Mesothelial cell of epicardium (in vitro differentiated cells): Measurements from ENCODE around the gene CCL17. TPM values are rescaled to one million over a fixed set of nuclear protein-coding genes. Genes with fewer than 3 reads are reported as not detected.

ENCODE experiments used
- DNase-seq, 2 experiments: peaks; one replicate each; pipeline ENCODE4 v3.0.0; 2021; ENCODE audit warnings: low spot score in 2 of 2; ENCODE audit not compliant: unreplicated experiment in 2 of 2
- H3K27ac Mint-ChIP-seq: 2 replicates; pipeline ENCODE4 v1.8.0; 2021; ENCODE audit warnings: mixed read lengths
- H3K27me3 Mint-ChIP-seq: 2 replicates; pipeline ENCODE4 v1.8.0; 2021; ENCODE audit warnings: low read depth, mixed read lengths
- H3K36me3 Mint-ChIP-seq: 2 replicates; pipeline ENCODE4 v1.8.0; 2021; ENCODE audit warnings: mixed read lengths
- H3K4me1 Mint-ChIP-seq: 2 replicates; pipeline ENCODE4 v1.8.0; 2021; ENCODE audit warnings: mixed read lengths
- H3K4me3 Mint-ChIP-seq: 2 replicates; pipeline ENCODE4 v1.8.0; 2021; ENCODE audit warnings: mild to moderate bottlenecking, moderate library complexity, mixed read lengths
- H3K9me3 Mint-ChIP-seq: 2 replicates; pipeline ENCODE4 v1.8.0; 2021; ENCODE audit warnings: mixed read lengths
- total RNA-seq: library from RNA; stranded (reverse); gene quantifications from 3 replicates; pipeline ENCODE4 v1.2.1, GENCODE V29; 2021
- TF ChIP-seq, protein P1 (sequence below): fragments of 200-600 bp; sonication (generic); IDR thresholded peaks from one replicate; pipeline ENCODE4 v1.5.0; 2021; ENCODE audit warnings: antibody characterized with exemption; ENCODE audit not compliant: unreplicated experiment

The CCL17 gene
- total RNA-seq, 1 donor from 2014 or later, result not detected

DNA sequence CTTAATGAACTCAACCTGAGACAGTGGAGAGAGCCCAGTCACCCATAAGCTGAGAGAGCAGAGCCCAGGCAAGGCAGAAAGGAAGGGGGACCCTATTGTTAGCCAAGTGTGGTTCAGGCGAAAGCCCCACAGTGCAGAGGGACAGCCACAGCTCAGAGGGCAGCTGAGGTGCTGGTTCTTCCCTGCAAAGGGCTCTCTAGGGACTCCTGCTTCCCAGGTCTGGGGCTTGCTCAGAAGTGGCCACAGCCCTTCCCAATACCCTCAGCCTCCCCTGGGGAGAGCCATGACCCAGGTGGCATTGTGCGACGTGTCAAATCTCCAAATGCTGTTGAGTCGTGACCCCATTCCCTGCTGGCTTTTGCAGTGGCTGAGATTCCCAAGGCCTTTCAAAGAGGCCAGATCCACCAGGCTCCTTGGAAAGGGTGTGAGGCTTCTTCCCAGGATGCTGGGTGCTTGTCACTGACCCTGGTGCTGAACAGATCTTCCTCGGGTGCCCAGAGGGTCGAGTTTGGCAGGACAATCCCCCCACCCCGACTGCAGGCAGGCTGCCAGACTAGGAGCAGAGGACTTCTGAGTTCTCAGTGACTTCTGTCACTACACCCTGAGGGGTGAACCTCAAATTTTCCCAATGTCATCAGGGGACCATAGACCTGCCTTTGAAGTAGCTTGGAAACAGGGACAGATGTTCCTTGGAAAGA, 2.5 kb upstream of the CCL17 start:
- Mint-ChIP-seq H3K27ac (no peak overlapping the region), H3K4me1 (no peaks in the 10 kb centered on the region), H3K4me3 (no peak overlapping the region), H3K9me3 (no peaks in the 10 kb centered on the region), H3K27me3 (peaks cover 23% of the 10 kb centered on the region), H3K36me3 (no peaks in the 10 kb centered on the region)
- no peak for DNase-seq
- TF ChIP-seq, protein P1, sequence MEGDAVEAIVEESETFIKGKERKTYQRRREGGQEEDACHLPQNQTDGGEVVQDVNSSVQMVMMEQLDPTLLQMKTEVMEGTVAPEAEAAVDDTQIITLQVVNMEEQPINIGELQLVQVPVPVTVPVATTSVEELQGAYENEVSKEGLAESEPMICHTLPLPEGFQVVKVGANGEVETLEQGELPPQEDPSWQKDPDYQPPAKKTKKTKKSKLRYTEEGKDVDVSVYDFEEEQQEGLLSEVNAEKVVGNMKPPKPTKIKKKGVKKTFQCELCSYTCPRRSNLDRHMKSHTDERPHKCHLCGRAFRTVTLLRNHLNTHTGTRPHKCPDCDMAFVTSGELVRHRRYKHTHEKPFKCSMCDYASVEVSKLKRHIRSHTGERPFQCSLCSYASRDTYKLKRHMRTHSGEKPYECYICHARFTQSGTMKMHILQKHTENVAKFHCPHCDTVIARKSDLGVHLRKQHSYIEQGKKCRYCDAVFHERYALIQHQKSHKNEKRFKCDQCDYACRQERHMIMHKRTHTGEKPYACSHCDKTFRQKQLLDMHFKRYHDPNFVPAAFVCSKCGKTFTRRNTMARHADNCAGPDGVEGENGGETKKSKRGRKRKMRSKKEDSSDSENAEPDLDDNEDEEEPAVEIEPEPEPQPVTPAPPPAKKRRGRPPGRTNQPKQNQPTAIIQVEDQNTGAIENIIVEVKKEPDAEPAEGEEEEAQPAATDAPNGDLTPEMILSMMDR, result no peak

DNA sequence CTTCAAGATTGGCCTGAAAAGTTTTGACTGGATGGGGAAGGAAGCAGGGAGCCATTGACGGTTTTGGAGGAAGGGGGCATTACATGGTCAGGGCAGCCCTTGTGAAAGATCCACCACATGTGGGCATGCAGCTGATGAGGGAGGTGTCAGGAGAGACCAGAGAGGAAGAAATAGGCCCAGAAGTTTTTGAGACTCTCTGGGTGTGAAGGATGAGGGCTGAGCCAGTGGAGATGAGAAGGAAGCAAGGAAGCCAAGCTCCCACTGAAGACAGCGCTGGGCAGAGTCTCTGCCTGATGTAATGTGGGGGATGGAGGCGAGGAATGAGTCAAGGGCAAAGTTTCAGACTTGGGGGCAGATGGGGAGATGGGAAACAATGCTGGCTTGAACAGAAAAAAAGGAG, 530 bp downstream of the CCL17 start:
- Mint-ChIP-seq H3K27ac (no peak overlapping the region), H3K9me3 (no peaks in the 10 kb centered on the region), H3K4me3 (no peak overlapping the region), H3K4me1 (no peaks in the 10 kb centered on the region), H3K36me3 (no peaks in the 10 kb centered on the region), H3K27me3 (peaks cover 20% of the 10 kb centered on the region)
- TF ChIP-seq, protein P1, result no peak
- no peak for DNase-seq

DNA sequence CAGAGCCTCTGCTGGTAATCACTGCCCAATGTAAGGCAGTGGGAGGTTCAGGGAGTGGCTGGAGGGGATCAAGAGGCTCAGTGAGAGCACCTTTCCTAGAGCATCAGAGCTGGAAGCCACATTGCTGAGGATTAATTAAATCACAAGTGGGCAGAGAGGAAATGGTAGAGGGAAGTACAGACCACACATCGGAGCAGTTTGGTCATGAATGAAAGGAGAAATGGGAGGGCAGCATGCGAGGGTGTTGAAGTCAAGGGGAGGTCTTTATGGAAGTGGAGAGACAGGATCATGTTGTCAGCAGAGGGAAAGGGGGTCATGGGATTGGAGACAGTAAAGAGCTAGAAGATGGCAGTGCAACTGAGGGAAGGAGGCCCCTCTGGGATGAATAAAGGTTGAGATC, 2.3 kb downstream of the CCL17 start:
- Mint-ChIP-seq H3K36me3 (no peaks in the 10 kb centered on the region), H3K27me3 (peaks cover 22% of the 10 kb centered on the region), H3K4me3 (no peak overlapping the region), H3K9me3 (no peaks in the 10 kb centered on the region), H3K27ac (no peak overlapping the region), H3K4me1 (peaks cover 5% of the 10 kb centered on the region)
- TF ChIP-seq, protein P1, result no peak
- DNase-seq, result no peak

DNA sequence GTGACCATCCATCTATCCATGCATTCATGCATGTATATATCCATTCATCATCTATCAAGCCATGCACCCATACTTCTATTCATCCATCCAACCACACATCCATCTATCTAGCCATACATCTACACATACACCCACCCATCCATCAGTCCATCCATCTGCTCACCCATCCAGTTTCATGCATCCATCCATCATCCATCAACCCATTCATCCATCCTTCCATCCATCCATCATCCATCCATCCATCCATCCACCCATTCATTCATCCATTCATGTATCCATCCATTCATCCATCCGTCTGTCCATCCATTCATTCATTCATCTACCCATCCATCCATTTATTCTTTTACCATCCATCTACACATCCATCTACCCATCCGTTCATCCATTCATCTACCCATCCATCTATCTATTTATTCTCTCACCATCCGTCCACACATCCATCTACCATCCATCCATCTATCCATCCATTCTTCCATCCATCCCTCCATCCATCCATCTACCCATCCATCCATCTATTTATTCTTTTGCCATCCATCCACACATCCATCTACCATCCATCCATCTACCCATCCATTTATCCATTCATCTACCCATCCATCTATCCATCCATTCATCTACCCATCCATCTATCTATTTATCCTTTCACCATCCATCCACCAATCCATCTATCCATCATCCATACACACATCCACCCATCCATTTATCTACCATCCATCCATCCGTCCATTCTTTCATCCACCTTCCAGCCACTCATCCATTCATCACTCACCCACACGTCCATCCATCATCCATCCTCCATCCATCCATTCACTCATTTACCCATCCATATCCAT, 3.2 kb downstream of the CCL17 start:
- Mint-ChIP-seq H3K9me3 (no peaks in the 10 kb centered on the region), H3K36me3 (no peaks in the 10 kb centered on the region), H3K27me3 (peaks cover 22% of the 10 kb centered on the region), H3K4me1 (peaks cover 5% of the 10 kb centered on the region), H3K27ac (no peak overlapping the region), H3K4me3 (no peak overlapping the region)
- no peak for DNase-seq
- TF ChIP-seq, protein P1, result no peak

DNA sequence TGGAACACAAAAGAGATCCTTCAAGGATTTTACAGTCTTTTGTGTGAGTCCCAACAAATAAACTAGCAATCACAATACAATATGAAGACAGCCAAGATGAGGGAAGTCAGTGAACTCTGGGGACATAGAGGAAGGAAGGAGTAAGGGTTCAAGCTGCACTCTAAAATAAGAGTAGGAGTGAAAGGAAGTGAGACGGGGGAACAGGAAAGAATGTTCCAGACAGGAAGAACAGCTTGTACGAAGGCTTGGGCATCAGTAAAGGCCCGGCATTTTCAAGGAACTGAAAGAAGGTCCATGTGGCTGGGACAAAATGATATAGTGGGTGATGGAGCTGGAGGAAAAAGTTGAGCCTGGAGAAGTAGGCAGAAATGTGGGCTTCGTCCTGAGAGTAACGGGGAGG, 4.5 kb downstream of the CCL17 start:
- Mint-ChIP-seq H3K4me3 (no peak overlapping the region), H3K36me3 (no peaks in the 10 kb centered on the region)
- TF ChIP-seq, protein P1, result no peak

More for the DNA sequence above, 4.5 kb downstream of the CCL17 start:
- Mint-ChIP-seq H3K27ac (no peak overlapping the region), H3K4me1 (peaks cover 5% of the 10 kb centered on the region), H3K9me3 (no peaks in the 10 kb centered on the region), H3K27me3 (peaks cover 18% of the 10 kb centered on the region)
- DNase-seq, result no peak
